T-helper 17 cell (primary cell): ENCODE data around the gene RBBP8. TPM values are rescaled to one million over a fixed set of nuclear protein-coding genes. Genes with fewer than 3 reads are reported as not detected.
"Not testable (repeated sequence)": the region's sequence is repeated elsewhere in the genome, so short reads cannot be mapped to it uniquely, and the experiment has no call there.

Experiments
- ATAC-seq: fragments of 150-1000 bp; cut with Tn5 transposase; 2 replicates; pipeline ENCODE4 v1.10.0; 2021; ENCODE audit warnings: mild to moderate bottlenecking, moderate library complexity
- DNase-seq, 3 donors: peaks; one replicate each; pipeline versions ENCODE4 v3.0.0 to v3.0.0-alpha.2; 2020 to 2021
- H3K9me3 ChIP-seq: one replicate; pipeline ENCODE4 v1.7.0; 2013; ENCODE audit warnings: low read length, mild to moderate bottlenecking; ENCODE audit not compliant: control insufficient read depth, poor library complexity, severe bottlenecking
- H3K27ac Mint-ChIP-seq: one replicate; pipeline ENCODE4 v1.8.0; 2022; ENCODE audit warnings: mild to moderate bottlenecking, moderate library complexity, mixed read lengths
- H3K27me3 Mint-ChIP-seq: one replicate; pipeline ENCODE4 v1.8.0; 2022; ENCODE audit warnings: mixed read lengths
- H3K36me3 Mint-ChIP-seq: one replicate; pipeline ENCODE4 v1.8.0; 2022; ENCODE audit warnings: low read depth, mixed read lengths
- H3K4me1 Mint-ChIP-seq: one replicate; pipeline ENCODE4 v1.8.0; 2022; ENCODE audit warnings: mild to moderate bottlenecking, mixed read lengths
- H3K4me3 Mint-ChIP-seq: one replicate; pipeline ENCODE4 v1.8.0; 2022; ENCODE audit warnings: mild to moderate bottlenecking, moderate library complexity, mixed read lengths
- total RNA-seq, 4 donors: library from RNA in 2 of 4; stranded (reverse) in 2 of 4; gene quantifications; one replicate each; pipeline ENCODE4 v1.2.3 and lab custom pipeline; 2022 to 2026

Gene RBBP8
- total RNA-seq (1 to 10 TPM; 3.3 to 3.8 TPM), total RNA-seq (lab: John Stamatoyannopoulos, UW) (7.4 to 20.9 reads per million in 2 donors)

DNA sequence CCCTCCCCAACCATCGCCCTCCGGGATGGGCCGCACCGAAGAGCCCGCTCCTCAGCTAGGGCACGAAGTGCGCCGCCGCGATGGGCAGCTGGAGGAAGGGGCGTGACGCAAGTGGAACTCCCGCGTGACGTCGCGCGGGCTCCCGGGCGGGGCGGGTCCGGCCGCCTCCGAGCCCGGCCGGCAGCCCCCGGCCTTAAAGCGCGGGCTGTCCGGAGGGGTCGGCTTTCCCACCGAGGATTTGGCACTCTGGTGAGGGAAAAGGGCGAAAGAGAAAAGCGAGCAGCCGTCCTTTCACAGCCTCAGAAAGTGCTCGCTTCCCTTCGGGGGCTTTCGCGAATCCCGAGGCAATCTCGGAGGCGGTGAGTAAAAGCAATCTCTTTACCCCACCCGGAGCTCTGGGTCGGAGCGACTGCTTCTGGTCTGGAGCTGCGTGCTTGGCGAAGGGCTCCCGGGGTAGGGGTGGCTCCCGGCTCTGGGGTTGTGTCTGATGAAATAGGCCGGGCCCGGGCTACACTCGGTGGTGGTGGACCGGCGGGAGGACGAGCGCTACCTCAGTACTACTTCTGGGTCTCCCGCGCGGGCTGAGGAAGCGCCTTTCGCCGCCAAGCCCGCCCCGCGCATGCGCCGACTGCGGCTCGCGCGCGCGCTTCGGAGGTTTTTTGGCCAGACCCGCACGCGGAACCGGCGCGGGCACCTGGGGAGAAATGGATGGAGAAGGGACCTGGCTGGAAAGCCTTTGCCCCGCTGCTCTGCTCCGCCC, at the start of gene RBBP8:
Gene RBBP8, plus strand, starts transcription at position 123 of the 760 bp plus-strand sequence. CDS start 3,524 bp downstream, outside the sequence.
- H3K9me3 ChIP-seq = no peaks in the 10 kb centered on the region
- ATAC-seq (peak; percentile 80), DNase-seq (peak; percentile 65 to 80 (median 76))
- H3K36me3 Mint-ChIP-seq = no peaks in the 10 kb centered on the region
- H3K4me3 Mint-ChIP-seq = peak within 1 kb of the TSS; percentile 94
- peaks cover 13% of the 10 kb centered on the region for H3K4me1 Mint-ChIP-seq
- H3K27ac Mint-ChIP-seq = peak within 1 kb of the TSS; percentile 93
- H3K27me3 Mint-ChIP-seq = no peaks in the 10 kb centered on the region

DNA sequence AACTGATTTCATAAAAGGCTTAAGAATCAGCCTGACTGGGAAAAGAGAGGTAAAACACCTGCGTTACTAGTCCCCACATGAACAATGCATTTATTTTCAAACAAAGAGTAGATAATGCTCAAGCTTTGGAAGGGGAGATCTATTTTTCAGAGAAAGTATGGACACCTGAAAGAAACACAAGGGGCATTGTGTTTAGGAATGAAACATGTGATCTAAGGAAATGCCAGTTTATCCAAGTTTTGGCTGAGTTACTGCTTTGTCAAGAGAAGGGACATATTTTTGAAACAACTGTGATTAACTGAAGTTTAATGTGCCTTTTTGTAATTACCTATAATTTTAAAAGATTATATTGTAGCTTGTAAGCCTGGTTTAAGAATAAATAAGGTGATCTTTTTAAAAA, 49.3 kb upstream of the RBBP8 start:
- Mint-ChIP-seq H3K4me1 (no peaks in the 10 kb centered on the region), H3K36me3 (no peaks in the 10 kb centered on the region), H3K27ac (no peak overlapping the region), H3K27me3 (peaks cover 51% of the 10 kb centered on the region), H3K4me3 (no peak overlapping the region)
- H3K9me3 ChIP-seq = no peaks in the 10 kb centered on the region
- DNase-seq = no peak
- ATAC-seq = no peak

DNA sequence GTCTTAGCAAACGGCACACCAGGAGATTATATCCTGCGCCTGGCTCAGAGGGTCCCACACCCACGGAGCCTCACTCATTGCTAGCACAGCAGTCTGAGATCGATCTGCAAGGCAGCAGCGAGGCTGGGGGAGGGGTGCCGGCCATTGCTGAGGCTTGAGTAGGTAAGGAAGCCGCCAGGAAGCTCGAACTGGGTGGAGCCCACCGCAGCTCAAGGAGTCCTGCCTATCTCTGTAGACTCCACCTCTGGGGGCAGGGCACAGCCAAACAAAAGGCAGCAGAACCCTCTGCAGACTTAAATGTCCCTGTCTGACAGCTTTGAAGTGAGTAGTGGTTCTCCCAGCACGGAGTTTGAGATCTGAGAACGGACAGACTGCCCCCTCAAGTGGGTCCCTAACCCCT, 47.4 kb upstream of the RBBP8 start:
- not testable (repeated sequence) for H3K4me3 Mint-ChIP-seq, ATAC-seq, H3K36me3 Mint-ChIP-seq, DNase-seq, H3K4me1 Mint-ChIP-seq, H3K27ac Mint-ChIP-seq, H3K9me3 ChIP-seq
- peaks cover 44% of the 10 kb centered on the region for H3K27me3 Mint-ChIP-seq

DNA sequence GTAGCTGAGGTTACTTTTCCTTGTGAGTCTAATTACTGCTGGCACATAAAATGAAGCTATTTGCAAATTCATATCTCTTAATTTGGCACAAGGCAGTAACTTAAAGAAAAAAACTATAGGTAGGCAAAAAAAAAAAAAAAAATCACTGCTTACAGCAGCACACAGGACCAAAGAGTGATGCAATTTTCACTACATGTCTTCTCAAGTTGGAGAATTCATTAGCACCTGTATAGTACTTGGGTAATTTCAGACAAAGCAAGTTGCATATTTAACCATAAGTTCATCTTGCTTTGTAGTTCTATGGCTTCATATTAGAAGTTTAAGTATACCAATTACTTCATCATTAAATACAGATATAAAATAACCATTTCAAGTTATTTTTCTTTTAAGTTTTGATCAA, 33.7 kb upstream of the RBBP8 start:
- Mint-ChIP-seq H3K36me3 (no peaks in the 10 kb centered on the region), H3K27ac (no peak overlapping the region), H3K27me3 (peaks cover 24% of the 10 kb centered on the region), H3K4me3 (no peak overlapping the region), H3K4me1 (no peaks in the 10 kb centered on the region)
- no peak for ATAC-seq
- no peak for DNase-seq
- no peaks in the 10 kb centered on the region for H3K9me3 ChIP-seq

DNA sequence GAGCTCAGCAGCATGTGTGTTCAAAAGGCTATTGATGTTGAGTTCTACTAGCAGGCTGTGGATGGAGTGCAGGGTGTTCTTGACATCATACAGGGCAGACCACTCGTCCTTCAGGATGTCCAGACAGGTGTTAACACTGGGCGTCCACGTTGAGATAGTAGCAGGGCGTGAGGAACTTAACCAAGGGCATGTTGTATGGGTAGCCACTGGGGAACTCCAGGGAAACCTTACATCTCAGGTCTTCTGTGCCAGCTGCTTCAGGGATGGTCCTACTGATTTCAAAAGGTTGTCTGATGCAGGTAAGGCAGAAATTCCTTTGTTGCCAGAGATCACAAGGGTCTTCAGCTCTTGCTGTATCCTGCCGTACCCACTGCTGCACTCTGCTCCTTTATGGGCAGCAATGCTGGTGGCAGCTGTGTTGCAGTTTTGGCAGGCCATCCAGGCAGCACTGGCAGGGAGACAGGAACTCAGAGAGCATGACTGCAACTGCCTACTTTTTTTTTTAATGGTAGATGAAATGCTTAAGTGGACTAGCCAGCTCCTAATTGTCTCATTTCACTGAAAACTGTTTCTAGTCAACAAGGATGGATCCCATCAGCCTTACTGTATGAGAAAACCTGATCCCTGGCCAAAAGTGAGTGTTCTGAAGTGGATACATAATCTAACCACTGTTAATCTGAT, 32.4 kb upstream of the RBBP8 start:
- DNase-seq (no peak), ATAC-seq (no peak)
- Mint-ChIP-seq H3K27ac (no peak overlapping the region), H3K4me3 (no peak overlapping the region), H3K4me1 (no peaks in the 10 kb centered on the region), H3K27me3 (peaks cover 24% of the 10 kb centered on the region), H3K36me3 (no peaks in the 10 kb centered on the region)
- no peaks in the 10 kb centered on the region for H3K9me3 ChIP-seq

DNA sequence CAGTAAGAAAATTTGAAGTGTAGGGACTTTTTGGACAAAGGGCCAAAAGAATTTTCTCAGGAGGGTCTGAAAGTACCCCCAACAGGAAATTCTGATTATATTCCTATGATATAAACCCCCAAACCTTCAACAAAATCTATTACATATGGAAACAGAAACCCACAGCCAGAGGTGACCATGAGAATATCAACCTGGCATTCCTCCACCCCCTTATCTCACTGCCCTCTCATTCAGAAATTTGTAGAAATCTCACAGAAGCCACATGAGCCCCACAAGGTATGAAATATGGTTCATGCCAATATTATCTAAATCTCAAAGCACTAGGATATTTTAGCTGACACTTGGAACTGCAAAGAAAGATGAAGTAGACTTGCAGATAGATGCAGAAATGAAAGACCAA, 31.0 kb upstream of the RBBP8 start:
- DNase-seq = no peak
- Mint-ChIP-seq H3K27me3 (peaks cover 24% of the 10 kb centered on the region), H3K27ac (no peak overlapping the region), H3K4me3 (no peak overlapping the region), H3K36me3 (no peaks in the 10 kb centered on the region), H3K4me1 (no peaks in the 10 kb centered on the region)
- H3K9me3 ChIP-seq = no peaks in the 10 kb centered on the region
- ATAC-seq = no peak

DNA sequence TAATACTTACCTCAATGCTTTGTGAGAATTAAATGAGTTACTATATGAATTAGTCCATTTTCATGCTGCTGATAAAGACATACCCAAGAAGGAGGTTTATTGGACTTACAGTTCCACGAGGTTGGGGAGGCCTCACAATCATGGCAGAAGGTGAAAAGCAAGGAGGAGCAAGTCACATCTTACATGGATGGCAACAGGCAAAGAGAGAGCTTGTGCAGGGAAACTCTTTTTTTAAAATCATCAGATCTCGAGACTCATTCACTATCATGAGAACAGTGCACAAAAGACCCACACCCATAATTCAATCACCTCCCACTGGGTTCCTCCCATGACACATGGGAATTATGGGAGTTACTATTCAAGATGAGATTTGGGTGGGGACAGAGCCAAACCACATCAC, 29.9 kb upstream of the RBBP8 start:
- peaks cover 14% of the 10 kb centered on the region for H3K27me3 Mint-ChIP-seq
- not testable (repeated sequence) for H3K36me3 Mint-ChIP-seq, H3K9me3 ChIP-seq, H3K4me3 Mint-ChIP-seq, H3K4me1 Mint-ChIP-seq, H3K27ac Mint-ChIP-seq, ATAC-seq, DNase-seq

DNA sequence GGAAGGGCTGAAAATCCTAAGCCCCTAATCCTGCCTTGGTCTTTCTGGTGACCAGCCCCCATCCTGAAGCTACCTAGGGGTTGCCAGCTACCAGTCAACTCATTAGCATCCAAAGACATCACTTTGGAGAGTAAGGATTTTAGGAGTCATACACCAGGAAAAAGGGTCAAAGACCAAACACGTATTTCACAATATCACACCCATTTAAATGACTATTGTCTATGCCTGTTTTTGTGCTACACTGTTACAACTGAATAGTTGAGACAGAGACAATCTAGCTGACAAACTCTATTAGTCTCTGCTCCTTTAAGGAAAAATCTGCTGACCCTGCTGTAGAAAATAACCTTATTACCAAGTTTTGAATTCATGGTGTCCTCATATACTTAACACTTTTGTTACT, 21.0 kb upstream of the RBBP8 start:
- Mint-ChIP-seq H3K4me3 (no peak overlapping the region), H3K27ac (no peak overlapping the region), H3K4me1 (no peaks in the 10 kb centered on the region), H3K27me3 (peaks cover 46% of the 10 kb centered on the region), H3K36me3 (peaks cover 3% of the 10 kb centered on the region)
- ATAC-seq = no peak
- no peaks in the 10 kb centered on the region for H3K9me3 ChIP-seq
- no peak for DNase-seq

DNA sequence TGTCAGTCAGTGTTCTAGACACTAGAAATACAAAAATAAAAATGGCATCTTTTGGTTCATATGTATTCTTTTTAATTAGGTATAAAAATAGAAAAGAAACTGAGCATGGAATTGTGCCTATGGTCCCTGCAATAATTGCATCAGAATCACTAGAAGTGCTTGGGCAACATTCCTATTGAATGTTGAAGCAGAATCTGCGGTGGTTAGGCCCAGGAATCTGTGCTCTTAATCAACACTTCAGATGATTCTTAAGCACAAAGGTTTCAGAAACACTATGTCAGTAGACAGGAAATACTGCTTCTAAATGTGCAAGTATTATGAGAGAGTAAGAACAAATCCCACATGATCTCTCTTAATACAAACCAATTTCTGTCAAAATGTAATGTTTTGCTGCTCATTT, 20.3 kb upstream of the RBBP8 start:
- Mint-ChIP-seq H3K4me1 (no peaks in the 10 kb centered on the region), H3K27ac (no peak overlapping the region), H3K36me3 (peaks cover 3% of the 10 kb centered on the region), H3K4me3 (no peak overlapping the region), H3K27me3 (peaks cover 51% of the 10 kb centered on the region)
- H3K9me3 ChIP-seq = no peaks in the 10 kb centered on the region
- DNase-seq (no peak), ATAC-seq (no peak)

DNA sequence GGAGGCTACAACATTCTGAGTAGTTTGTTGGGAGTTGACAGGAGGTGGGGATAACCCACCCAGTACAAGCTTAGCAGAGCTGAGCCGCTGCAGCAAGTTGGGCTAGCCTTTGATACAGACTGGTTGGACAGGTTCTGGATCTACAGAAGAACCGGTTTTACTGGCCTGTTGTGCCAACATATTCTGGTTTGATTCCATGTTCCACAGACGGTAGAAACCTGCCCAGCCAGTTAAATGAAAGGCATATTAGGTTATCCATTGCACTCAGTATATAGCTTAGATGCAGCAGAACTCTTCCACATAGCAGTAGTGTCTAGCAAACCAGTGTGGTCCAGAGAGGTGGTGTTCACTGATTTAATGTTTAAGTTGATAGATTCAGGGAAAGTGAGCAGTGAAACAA, 19.3 kb upstream of the RBBP8 start:
- H3K27me3 Mint-ChIP-seq = peaks cover 51% of the 10 kb centered on the region
- H3K36me3 Mint-ChIP-seq = peaks cover 3% of the 10 kb centered on the region
- H3K9me3 ChIP-seq = no peaks in the 10 kb centered on the region
- no peak overlapping the region for H3K4me3 Mint-ChIP-seq
- DNase-seq (no peak), ATAC-seq (no peak)
- H3K4me1 Mint-ChIP-seq = no peaks in the 10 kb centered on the region
- H3K27ac Mint-ChIP-seq = no peak overlapping the region

DNA sequence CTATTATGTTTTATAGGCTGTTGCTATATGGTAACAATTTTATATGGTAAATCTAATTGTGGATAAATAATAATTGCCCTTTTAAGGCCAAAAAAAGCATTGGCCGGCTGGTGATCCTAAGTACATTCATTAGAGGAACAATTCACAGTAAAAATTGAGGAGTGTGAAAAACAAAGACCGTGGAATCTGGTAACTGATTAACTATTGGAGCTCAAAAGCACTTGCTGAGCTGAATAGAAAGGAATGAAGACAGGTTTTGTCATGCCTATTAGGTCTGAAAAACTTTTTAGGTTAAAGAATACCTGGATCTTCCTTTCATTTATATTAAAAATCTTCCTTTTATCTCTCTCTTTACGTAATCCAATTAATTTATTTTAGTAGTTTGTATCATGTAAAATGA, 18.5 kb upstream of the RBBP8 start:
- H3K4me3 Mint-ChIP-seq = no peak overlapping the region
- peaks cover 46% of the 10 kb centered on the region for H3K27me3 Mint-ChIP-seq
- no peak for ATAC-seq
- no peak overlapping the region for H3K27ac Mint-ChIP-seq
- H3K4me1 Mint-ChIP-seq = no peaks in the 10 kb centered on the region
- DNase-seq = no peak
- peaks cover 3% of the 10 kb centered on the region for H3K36me3 Mint-ChIP-seq
- no peaks in the 10 kb centered on the region for H3K9me3 ChIP-seq

DNA sequence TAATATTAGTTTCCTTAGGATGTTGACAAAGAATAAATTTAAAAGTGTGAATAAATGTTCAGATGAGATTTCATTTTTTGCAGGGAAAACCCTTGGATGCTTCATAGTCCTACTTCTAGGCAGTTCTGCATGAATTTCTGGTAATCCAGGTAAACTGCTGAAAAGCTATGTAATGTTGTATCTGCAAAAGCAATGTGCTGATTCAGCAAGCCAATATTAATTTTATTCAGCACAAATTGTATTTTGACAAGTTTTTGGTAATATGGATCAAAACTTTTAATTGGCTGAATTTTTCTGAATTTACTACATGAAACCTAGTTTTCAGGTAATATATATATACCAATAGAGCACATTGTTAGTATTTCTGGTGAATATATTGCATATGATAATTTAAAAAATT, 17.8 kb upstream of the RBBP8 start:
- H3K4me3 Mint-ChIP-seq = no peak overlapping the region
- H3K9me3 ChIP-seq = no peaks in the 10 kb centered on the region
- H3K27me3 Mint-ChIP-seq = peaks cover 39% of the 10 kb centered on the region
- no peak overlapping the region for H3K27ac Mint-ChIP-seq
- no peaks in the 10 kb centered on the region for H3K4me1 Mint-ChIP-seq
- peaks cover 3% of the 10 kb centered on the region for H3K36me3 Mint-ChIP-seq
- no peak for ATAC-seq
- DNase-seq = no peak

DNA sequence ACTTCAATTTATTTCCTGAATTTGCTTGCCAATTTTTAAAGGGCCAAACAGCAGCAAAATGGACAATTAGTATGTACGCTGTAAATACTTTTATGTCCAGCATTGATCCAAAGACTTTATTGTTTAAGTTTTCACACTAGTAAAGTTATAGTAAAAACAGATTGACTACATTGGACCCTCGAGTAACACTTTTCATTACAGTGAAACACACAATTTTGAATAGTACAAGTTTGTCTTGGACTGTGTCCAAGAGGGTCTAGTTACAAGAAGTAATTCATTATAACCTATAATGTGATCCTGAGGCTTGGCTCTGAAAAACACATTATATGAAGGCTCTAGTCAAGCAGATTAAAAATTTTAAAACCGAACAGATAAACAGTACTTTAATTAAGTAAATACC, 11.4 kb upstream of the RBBP8 start:
- Mint-ChIP-seq H3K4me1 (no peaks in the 10 kb centered on the region), H3K4me3 (no peak overlapping the region), H3K27me3 (peaks cover 16% of the 10 kb centered on the region), H3K36me3 (no peaks in the 10 kb centered on the region), H3K27ac (no peak overlapping the region)
- no peaks in the 10 kb centered on the region for H3K9me3 ChIP-seq
- DNase-seq (no peak), ATAC-seq (no peak)

DNA sequence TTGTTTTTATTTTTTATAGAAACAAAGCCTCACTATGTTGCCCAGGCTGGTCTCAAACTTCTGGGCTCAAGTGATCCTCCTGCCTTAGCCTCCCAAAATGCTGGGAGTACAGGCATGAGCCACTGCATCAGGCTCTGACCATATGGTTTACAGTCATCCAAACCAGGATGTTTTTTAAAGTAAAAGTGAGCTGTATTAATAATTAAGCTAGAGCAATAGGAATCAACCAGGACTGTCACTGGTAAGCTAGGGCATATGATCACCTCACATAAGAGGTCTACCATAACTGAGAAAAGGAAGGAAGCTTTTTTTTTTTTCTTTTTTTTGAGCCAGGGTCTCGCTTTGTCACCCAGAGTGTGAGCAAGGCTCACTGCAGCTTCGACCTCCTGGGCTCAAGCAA, 8.5 kb upstream of the RBBP8 start:
- DNase-seq (no peak), ATAC-seq (no peak)
- H3K36me3 Mint-ChIP-seq = no peaks in the 10 kb centered on the region
- H3K9me3 ChIP-seq = no peaks in the 10 kb centered on the region
- no peak overlapping the region for H3K4me3 Mint-ChIP-seq
- H3K4me1 Mint-ChIP-seq = peaks cover 3% of the 10 kb centered on the region
- H3K27me3 Mint-ChIP-seq = peaks cover 11% of the 10 kb centered on the region
- no peak overlapping the region for H3K27ac Mint-ChIP-seq
